ENCODE data around the gene THAP3.
A peak's percentile ranks its signal among the peaks of the same experiment; 100 is the strongest.

Gene THAP3

DNA sequence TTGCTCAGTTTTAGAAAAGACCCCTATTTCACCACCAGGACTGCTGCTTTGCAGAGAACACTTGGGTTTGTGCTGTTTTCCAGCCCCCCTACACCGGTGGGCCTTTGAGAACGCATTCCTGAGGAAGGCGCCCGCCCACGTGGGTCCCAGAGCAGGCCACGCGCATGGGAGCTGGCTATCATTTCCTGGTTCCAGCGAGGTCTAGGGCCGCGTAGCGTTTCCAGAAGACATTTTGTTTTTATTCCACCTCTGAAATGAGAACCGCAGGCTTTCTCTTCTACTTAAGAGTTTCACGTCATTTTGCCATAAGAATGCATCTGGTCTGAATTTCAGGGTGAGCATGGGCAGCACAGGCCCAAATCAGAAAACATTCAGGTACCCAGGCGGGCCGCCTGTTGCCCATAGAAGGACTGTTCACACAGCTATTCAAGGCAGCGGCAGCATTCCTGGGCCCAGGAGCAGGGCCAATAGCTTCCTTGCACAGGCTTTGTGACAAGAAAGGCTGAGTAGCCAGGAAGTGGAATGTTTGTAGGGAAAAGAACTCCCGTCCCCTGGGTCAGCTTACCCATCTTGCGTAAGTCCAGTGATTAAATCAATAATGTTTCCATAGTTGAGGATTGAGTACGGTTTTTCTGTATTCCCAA, 20.6 kb upstream of the THAP3 start:
- no peak for DNase-seq (ENCODE audit: low read depth in 2 of 2, low spot score in 1 of 2)

DNA sequence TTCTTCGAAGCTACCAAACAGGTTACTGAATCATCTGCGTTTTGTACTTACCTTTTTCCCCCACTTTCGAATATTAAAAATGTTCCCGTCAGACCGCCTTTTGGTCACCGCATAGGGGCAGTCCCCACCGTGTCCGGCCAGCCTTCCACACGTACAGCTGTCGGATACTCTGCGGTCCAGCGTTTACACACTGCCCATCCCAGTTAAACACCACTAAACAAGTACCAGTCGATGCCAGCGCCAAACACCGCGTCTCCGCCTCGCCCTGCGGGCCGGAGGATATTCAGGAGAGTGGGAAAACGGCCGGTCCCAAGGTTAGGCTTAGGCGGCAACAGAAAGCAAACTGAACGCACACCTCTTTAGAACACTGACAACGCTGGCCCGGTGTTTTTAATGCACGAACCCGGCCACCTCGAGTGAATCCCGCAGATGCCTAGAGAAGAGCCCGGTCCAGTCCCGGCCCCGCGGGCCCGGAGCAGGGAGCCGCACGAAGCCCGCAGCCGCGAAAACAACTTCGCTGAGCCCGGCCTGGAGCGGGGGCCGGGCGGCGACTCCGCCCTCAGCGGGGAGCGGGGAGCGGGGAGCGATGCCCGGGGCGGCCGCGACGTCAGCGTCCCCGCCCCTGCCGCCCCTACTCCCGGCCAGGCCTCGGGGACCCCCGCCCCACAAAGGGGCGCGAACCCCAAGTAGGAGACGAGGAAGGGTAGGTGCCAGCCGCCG, 11.9 kb upstream of the THAP3 start:
- DNase-seq (ENCODE audit: low read depth in 2 of 2, low spot score in 1 of 2) = no peak

DNA sequence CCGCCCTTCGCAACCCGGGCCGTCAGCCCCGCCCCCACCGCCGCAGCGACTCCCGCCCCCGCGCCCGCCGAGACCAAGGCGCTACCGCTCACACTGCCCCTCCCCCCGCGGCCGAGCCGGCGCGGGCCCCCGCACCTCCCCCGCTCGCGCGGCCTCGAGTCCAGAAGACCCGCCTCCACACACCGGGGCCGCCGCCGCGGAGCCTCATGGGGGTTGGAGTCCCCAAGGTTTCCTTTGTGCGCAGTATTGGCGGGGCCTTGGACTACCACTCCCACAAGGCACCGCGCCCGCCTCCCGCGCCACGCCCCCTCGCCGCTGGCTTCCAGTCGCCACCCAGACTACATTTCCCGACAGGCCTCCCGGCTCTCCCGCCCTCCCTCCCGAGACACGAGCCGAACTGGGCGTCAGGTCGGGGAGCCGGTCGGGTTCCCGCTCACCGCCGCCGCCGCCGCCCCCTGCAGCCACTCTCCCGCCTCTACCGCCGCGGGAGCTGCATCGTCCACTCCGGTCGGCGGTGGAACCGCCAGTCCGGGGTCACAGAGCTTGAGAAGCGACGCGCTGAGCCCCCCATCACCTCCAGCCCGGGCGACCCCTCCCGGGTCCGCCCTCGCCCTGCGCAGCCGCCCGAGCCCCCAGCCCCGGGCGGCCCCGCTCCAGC, 11.2 kb upstream of the THAP3 start, which contains the start of gene PHF13:
Gene PHF13 (plus strand): TSS at position 371 of the 658 bp plus-strand sequence. CDS start 336 bp downstream, outside the sequence.
- DNase-seq (ENCODE audit: low read depth in 2 of 2, low spot score in 1 of 2) = peak; percentile 99

DNA sequence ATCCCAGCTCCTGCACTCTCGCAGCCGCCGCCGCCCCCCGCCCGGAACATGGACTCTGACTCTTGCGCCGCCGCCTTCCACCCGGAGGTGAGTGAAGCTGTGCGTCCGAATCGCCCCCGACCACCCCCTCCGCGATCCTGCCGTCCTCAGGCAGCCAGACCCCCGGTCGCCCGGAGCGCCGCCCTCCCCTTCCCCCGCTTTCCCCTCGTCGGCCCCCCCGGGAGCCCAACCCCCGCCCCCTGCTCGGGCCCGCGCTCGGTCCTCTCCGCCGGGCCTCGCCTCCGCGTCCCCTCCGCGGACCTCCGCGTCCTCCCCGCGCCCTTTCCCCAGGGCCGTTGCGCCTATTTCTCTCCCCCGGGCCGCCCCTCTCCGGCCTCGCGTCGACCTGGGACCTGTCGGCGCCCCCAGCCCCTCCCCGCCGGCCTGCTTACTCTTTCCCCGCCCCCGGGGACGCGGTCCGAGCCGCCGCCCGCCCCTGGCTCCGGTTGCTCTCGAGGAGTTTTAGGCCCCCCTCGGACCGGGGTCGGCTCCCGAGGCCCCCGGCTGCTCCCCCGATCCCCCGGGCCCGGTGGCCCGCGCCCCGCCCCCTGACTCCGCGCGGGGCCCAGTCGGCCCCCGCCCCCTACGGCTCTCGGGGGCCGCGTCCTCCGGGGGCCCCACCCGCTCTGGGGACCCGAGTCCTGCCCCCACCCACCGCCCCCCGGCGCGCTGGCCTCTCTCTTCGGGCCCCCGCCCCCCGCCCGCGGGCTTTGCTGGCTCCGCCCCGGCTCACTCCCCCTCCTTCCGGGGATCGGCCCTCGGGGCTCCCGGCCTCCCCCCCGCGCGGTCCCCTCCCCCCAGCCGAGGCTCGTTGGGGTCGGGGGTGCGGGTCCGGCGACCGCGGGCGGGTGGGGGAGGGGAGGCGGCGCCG, 10.4 kb upstream of the THAP3 start:
- DNase-seq (ENCODE audit: low read depth in 2 of 2, low spot score in 1 of 2) = no peak

DNA sequence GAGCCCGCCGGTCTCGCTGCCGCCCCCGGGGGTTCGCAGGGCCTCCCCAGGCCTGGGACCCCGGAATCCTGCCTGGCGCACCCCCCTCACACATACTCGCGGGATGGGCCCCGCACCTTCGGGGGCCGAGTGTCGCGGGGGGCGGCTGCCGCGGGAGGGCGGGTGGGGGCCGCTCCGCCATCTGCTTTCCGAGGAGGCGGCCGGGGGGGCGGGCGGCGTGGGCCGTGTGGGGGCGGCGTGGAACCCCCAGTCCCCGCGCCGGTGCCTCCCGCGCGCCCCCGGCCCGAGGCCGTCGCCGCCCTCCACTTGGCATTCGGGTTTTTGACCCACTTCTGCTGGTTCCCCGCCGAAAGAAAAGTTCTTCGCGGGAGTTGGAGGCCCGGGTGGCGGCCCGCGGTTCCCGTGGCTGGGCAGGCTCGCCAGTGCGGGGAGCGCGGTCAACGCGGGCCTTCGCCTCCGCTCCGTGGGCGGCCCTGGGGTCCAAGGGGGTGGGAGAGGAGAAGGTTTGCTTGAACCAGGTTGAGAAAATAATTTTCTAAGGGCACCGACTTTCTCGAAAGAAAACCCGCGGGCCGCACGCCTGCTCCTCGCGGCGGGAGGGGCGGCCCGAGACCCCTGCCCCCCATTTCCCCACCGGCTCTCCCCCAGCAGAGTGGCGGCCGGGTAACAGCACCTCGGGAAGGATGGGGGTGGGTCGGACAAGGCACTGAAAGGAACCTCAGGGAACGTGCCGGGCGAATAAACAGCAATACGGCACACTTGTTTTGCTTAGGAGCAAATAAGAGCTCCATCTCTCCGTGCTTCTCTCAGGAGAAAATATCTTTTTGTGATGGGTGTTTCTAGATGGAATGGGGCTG, 9.5 kb upstream of the THAP3 start:
- no peak for DNase-seq (ENCODE audit: low read depth in 2 of 2, low spot score in 1 of 2)

DNA sequence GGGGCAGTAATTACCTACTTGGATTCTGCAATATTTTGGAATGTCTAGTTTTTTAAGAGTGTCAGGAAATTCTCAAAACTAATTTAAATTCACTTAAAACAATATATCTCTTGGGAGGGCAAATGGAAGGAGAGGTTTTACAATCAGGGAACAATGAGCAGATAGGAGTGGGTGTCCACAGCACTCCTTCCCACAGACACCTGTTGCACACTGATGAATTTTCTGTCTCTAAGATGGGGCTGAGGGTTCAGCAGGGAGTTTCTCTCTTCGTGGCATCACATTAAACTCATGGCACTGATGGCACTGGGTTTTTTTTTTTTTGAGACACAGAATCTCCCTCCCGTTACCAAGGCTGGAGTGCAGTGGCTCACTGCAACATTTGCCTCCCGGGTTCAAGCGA, 5.6 kb upstream of the THAP3 start:
- no peak for DNase-seq (ENCODE audit: low read depth in 2 of 2, low spot score in 1 of 2)

DNA sequence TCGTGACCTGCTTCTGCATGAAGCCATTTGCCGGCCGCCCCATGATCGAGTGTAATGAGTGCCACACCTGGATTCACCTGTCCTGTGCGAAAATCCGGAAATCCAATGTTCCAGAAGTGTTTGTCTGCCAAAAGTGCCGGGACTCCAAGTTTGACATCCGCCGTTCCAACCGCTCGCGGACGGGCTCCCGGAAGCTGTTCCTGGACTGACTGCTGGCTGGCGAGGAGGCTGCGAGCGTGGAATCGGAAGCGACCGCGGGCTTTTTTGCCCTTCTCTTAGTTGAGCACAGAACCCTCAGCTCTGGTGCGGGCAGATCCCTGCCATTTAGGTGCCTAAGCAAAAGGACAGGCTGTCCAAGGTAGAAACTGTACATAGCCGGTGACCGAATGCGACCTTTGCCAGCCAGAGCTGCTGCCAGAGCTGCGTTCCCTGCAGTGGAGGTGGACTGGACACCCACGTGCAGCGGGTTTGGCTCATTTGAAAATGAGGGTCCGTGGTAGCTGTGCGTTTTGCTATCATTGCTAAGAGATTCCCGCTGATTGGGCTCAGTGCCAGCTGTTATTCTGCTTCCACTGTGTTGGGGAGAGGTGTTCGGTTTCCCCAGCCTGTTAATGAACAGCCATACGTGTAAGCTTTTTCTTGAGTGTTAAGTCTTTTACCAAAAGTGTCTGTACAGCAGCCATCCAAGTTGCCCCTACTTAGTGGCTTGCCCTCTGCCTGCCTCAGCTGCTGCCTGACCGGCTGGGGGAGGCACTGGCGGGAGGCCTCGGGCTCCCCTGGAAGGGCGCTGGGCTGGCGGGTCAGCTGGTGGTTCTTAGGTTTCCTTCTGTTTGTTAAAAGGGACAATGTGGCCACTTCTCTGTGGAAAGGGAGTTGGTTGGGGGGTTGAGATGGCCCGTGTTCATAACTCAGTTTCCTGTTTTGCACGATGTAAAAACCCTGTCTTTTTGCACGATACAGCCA, 3.0 kb upstream of the THAP3 start:
- DNase-seq (ENCODE audit: low read depth in 2 of 2, low spot score in 1 of 2) = no peak

DNA sequence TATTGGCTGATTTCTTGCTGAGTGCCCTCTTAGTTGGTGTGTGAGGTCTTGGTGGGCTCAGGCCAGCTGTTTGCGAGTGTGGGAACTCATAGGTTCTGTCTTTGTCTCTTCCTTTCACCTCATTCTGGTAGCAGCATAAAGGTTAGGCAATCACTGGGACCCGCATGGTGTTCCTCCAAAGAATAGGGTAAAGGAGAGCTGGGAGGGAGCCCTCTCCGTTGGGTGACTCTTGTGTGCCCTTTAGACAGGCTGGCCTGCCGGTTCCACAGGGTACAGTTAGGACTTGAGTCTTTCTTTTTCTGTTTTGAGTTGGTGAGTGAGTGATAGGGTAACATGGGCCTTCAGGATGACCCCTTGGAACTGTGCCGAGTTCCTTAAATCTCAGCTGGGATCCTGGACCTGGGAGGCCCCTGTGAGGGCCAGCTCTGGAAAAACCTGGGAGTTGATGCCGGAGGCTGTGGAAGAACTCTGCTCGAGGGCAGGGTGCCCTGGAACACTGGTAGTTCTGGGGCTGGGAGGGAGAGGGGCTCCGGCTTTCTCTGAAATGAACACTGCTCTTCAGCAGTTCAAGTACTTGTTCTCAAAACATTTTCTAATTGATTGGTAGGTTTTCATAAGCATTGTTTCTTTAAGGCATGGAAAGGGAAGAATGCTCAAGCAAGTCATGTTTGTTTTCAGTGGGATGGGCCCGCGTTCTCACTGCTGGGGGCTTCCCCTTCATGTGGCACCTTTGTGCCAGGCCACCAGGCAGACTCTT, 2.1 kb upstream of the THAP3 start:
- DNase-seq (ENCODE audit: low read depth in 2 of 2, low spot score in 1 of 2) = no peak

DNA sequence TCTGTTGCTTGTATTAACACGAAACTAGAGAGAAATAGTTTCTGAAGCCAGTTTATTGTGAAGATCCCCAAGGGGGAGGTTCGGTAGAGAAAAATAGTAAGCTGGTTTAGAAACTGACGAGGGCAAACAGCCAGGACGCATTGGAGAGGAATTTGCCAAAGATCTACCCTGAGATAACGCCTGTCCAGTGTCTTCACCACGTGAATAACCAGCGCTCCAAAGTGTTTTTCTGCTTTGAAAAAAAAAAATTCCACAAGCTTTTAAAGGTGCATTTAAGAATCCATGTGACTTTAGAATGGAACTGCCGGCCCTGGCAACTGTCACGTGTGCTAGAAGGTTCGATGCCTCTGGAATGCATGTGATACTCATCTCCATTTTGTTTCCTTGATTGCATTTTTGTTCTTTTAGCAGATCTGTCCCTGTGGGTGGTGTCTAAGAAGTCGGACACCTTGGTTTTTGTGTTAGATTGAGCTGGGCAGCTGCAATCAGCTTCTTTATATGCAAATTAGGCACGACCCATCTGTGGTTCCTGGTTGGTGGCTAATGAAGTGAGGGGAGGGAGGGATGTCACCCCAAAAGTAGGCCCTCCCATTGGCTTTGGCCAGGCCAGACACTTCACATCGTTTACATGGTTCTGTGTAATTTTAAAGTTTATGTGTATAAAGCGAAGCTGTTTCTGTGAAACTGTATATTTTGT, 1.3 kb upstream of the THAP3 start:
- no peak for DNase-seq (ENCODE audit: low read depth in 2 of 2, low spot score in 1 of 2)

DNA sequence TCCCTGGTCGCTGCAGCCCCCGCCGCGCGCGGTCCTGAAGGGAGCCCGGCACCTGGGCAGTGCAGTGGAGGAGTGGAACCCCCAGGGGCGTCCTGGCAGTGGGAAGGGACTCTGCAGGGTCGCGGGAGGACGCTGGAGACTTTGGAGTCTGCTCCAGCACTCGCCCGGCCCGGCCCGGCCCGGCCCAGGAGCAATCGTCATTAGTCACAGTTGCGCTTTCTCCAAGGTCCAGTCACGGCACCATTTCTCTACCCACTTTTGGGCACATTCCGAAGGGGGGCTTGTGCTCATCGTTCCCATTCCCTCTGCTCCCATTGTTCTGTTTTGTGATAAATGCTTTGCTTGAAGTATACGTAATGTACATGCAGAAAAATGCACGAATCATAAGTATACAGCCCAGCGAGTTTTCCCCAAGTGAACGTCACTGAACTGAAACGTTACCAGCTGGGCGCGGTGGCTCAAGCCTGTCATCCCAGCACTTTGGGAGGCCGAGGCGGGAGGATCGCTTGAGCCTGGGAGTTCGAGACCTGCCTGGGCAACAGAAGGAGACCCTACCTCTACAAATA, 999 bp downstream of the THAP3 start:
- DNase-seq (ENCODE audit: low read depth in 2 of 2, low spot score in 1 of 2) = no peak

DNA sequence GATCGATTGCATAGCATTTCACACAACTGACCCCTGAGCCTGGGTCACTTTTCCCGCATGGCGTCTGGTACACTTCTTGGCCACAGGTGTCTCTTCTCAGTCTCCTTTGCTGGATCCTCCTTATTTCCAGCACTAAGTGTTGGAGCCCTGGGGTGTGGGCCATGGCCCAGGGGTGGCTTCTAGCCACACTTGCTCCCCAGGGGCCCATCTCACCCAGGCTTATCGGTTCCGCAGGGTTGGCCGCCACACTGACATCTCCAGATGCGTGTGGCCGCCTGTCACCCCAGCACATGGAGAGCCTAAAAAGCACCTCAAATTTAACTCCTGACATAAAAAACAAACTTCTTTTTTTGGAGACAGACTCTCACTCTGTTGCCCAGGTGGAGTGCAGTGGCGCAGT, 2.4 kb downstream of the THAP3 start:
- no peak for DNase-seq (ENCODE audit: low read depth in 2 of 2, low spot score in 1 of 2)

DNA sequence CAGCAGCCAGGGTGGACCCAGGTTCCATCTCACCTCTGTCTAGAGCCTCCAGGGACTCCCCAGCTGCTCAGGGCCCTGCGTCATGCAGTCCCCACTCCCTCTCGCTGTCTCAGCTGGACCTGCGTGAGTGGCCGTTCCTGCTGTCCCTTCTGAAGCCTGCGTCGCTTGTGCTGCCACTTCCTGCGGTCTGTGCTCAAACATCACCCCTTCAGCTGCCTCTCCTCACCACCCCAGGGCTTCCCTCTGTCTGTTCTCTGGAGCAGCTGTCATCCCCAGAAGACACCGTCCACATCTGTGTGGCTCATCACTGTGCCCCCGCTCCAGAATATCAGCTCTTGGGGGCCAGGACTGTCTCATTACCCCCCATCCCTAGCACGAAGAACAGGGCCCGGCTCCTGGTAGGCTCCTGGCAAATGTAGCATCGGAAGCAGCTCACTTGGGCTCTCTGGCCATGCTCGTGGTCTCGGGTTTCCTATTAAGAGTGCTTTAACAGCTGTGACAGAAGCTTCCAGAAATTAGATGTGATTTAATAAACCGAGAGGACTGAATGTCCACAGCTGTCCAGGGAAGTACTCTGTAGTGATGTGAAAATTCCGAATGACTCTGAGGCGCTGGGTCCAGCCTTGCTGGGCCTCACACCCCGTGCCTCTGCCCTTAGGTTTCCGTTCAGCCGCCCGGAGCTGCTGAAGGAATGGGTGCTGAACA, 3.3 kb downstream of the THAP3 start:
- no peak for DNase-seq (ENCODE audit: low read depth in 2 of 2, low spot score in 1 of 2)

DNA sequence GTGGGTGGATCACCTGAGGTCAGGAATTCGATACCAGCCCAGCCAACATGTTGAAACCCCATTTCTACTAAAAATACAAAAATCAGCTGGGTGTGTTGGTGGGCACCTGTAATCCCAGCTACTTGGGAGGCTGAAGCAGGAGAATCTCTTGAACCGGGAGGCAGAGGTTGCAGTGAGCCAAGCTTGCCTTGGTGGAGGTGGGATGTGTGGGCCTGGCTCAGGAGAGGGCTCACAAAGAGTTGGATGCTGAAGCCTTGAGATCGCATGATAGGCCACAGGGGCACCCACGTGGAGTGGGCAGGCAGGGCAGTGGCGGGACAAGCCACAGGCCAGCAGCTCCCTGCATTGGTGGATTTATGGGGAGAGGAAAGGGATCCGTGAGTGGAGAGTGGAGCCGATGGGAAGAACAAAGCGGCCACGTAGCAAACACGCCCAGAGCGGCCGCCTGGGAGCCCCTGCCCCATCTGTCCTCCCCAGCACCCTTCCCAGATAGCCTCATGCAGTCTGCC, 4.4 kb downstream of the THAP3 start:
- no peak for DNase-seq (ENCODE audit: low read depth in 2 of 2, low spot score in 1 of 2)

DNA sequence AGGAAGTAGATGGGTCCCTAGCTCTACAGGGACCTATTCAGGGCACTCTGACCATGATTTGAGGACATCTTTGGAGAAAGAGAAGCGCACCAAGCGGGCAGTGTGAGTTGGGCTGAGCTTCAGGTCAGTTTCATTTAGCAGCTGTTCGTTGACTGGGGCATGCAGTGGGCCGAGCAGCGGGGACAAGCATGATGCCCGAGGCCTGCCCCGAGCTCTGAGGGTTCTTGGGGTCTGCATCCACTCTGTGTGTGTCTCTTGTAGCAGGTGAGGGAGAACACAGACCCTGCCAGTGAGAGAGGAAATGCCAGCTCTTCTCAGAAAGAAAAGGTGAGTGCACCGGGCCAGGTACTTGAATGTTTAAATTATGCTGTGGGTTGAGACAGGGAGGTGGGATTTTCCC, 5.4 kb downstream of the THAP3 start:
- DNase-seq (ENCODE audit: low read depth in 2 of 2, low spot score in 1 of 2) = no peak

DNA sequence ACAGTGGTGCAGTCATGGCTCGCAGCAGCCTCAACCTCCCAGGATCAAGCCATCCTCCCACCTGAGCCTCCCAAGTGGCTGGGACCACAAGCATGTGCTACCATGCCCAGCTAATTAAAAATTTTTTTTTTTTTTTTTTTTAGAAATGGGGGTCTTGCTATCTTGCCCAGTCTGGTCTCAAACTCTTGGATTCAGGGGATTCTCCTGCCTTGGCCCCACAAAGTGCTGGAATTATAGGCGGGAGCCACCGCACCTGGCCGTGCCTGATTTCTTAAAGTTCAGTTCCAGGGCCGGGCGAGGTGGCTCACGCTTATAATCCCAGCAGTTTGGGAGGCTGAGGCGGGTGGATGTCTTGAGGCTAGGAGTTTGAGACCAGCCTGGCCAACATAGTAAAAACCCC, 6.4 kb downstream of the THAP3 start:
- DNase-seq (ENCODE audit: low read depth in 2 of 2, low spot score in 1 of 2) = no peak

DNA sequence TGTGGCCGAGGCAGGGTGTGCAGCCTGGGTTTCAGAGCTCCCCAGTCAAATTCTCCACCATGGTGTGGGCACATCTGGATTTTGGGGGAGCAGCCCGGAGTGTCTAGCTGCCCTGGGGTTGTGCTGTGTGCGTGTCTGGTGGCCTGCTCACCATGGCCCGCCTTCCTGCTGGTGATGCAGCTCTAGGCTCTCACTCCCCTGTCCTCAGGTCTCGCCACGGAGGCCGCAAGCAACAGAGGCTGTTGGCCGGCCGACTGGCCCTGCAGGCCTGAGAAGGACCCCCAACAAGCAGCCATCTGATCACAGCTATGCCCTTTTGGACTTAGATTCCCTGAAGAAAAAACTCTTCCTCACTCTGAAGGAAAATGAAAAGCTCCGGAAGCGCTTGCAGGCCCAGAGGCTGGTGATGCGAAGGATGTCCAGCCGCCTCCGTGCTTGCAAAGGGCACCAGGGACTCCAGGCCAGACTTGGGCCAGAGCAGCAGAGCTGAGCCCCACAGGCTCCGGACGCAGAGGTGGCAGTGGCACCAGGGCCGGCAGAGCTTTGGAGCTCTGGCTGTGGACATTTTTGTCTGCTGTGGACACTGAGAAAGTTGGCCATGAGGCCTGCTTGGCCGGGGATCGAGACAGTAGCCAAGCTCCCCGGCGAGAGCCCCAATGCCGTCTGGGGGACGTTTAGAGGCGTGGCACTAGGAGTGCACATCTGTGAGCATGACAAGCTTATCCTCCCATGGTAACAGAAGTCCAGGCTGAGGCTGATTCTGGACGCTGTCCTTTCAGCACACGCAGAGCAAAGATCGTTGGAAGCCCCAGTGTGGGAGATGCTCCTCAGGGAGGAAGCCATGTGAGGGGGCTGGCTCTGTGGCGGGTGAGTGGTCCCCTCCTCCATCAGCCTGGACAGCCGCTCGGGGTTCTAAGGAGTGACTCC, 8.2 kb downstream of the THAP3 start:
- DNase-seq (ENCODE audit: low read depth in 2 of 2, low spot score in 1 of 2) = no peak
